Body of pancreas (tissue), 4 donors: ENCODE results near the gene SIGLEC11. TPM values are rescaled to one million over a fixed set of nuclear protein-coding genes. Genes with fewer than 3 reads are reported as not detected.
"Not testable (repeated sequence)": the region's sequence is repeated elsewhere in the genome, so short reads cannot be mapped to it uniquely, and the experiment has no call there.

ENCODE experiments used
- ATAC-seq: fragments of 150-250 bp; one replicate; pipeline ENCODE4 v1.9.1; 2016
- DNase-seq, 4 donors: peaks; one replicate each; pipeline ENCODE4 v3.0.0-alpha.2; 2019
- H3K27ac ChIP-seq, 4 donors: fragments of 200-600 bp; sonication (generic); 1 replicate in 3 of 4; 2 replicates in 1 of 4; pipeline versions ENCODE4 v1.5.1 to v1.6.1; 2016 to 2019; ENCODE audit warnings: mild to moderate bottlenecking in 1 of 4, mixed read lengths in 1 of 4, moderate library complexity in 1 of 4
- H3K27me3 ChIP-seq, 2 donors: fragments of 200-600 bp; sonication (generic); one replicate each; pipeline ENCODE4 v1.6.0; 2016; ENCODE audit warnings: mild to moderate bottlenecking in 1 of 2
- H3K36me3 ChIP-seq, 2 donors: fragments of 200-600 bp; sonication (generic); replicated peaks in 1 of 2; 2 replicates each; pipeline ENCODE4 v1.5.1; 2016; ENCODE audit warnings: low read depth in 2 of 2; ENCODE audit not compliant: insufficient read depth in 1 of 2
- H3K4me1 ChIP-seq: fragments of 200-600 bp; sonication (generic); one replicate; pipeline ENCODE4 v1.6.0; 2016
- H3K4me3 ChIP-seq, 2 donors: fragments of 200-600 bp; sonication (generic); 1 replicate in 1 of 2; 2 replicates in 1 of 2; pipeline ENCODE4 v1.5.1; 2016 to 2019
- H3K9me3 ChIP-seq, 3 donors: fragments of 200-600 bp; sonication (generic); 1 replicate in 2 of 3; 2 replicates in 1 of 3; pipeline ENCODE4 v1.5.1; 2016
- POLR2A ChIP-seq, 3 donors: fragments of 450-650 bp; IDR thresholded peaks; one replicate each; pipeline ENCODE4 v1.6.1; 2016; ENCODE audit warnings: antibody characterized with exemption in 3 of 3, mild to moderate bottlenecking in 2 of 3
- WGBS, 2 donors: methylation state at CpG; one replicate each; pipeline ENCODE4 v1.1.5; 2017; 5-methylcytosine and 5-hydroxymethylcytosine counted together
- intact Hi-C: fragments of 100-400 bp; cut with DNase I; formaldehyde crosslinking; loops from one replicate; pipeline ENCODE4 v1.15.1; 2023
- total RNA-seq, 2 donors: library from RNA; depleted of rRNA; stranded (reverse); fragments of >200 nt; gene quantifications; one replicate each; pipeline ENCODE4 v1.1.0, GENCODE V29; 2016
- TF ChIP-seq, protein P1 (sequence below), 7 experiments: fragments of 450-650 bp in 4 of 7; fragments of 200-600 bp in 3 of 7; sonication (generic) in 3 of 7; IDR thresholded peaks; one replicate each; pipeline ENCODE4 v1.5.1; 2016 to 2019; ENCODE audit warnings: antibody characterized with exemption in 7 of 7

The SIGLEC11 gene
- total RNA-seq, 2 donors from 2014 or later, result 1.3 to 12.5 TPM

GRCh38 chr19:49926515-49926914 is 34.5 kb downstream of the SIGLEC11 start:
- ATAC-seq, result no peak
- no peak overlapping the region for H3K27ac ChIP-seq
- no peak overlapping the region for H3K4me3 ChIP-seq
- H3K27me3 ChIP-seq, result no peaks in the 10 kb centered on the region
- H3K36me3 ChIP-seq, result peaks cover 0 to 6% of the 10 kb centered on the region in 2 donors
- 83 to 90% methylated on average over 10 of the region's 10 CpGs for WGBS, 2 donors
- H3K9me3 ChIP-seq, result no peaks in the 10 kb centered on the region
- intact Hi-C loops, result no loop called here
- H3K4me1 ChIP-seq, result peaks cover 22% of the 10 kb centered on the region
- TF ChIP-seq, protein P1, sequence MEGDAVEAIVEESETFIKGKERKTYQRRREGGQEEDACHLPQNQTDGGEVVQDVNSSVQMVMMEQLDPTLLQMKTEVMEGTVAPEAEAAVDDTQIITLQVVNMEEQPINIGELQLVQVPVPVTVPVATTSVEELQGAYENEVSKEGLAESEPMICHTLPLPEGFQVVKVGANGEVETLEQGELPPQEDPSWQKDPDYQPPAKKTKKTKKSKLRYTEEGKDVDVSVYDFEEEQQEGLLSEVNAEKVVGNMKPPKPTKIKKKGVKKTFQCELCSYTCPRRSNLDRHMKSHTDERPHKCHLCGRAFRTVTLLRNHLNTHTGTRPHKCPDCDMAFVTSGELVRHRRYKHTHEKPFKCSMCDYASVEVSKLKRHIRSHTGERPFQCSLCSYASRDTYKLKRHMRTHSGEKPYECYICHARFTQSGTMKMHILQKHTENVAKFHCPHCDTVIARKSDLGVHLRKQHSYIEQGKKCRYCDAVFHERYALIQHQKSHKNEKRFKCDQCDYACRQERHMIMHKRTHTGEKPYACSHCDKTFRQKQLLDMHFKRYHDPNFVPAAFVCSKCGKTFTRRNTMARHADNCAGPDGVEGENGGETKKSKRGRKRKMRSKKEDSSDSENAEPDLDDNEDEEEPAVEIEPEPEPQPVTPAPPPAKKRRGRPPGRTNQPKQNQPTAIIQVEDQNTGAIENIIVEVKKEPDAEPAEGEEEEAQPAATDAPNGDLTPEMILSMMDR (IDR thresholded peaks at IDR 0.05), result no peak
- no peak for TF ChIP-seq POLR2A (IDR thresholded peaks at IDR 0.05)
- no peak for DNase-seq

DNA sequence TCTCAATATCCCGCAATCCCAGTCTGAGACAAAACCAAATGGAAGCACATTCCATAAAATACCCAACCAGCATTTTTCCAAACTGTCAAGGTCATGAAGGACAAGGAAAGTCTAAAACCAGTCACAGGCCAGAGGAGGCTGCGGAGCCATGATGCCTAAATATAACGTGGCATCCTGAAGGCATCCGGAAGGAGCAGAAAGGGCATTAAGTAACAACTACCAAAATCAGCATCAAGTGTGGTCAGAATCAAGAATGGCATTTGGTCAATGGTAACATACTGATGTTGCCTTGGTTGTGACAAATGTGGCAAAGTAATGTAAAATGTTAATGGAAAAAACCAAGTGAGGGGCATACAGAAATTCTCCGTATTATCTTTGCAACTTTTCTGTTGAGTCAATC is 35.5 kb downstream of the SIGLEC11 start:
- Histone ChIP-seq H3K4me3 (no peak overlapping the region), H3K27ac (no peak overlapping the region), H3K27me3 (no peaks in the 10 kb centered on the region), H3K4me1 (peaks cover 22% of the 10 kb centered on the region), H3K36me3 (peaks cover 0 to 6% of the 10 kb centered on the region in 2 donors), H3K9me3 (no peaks in the 10 kb centered on the region)
- ATAC-seq (no peak), DNase-seq (no peak)
- intact Hi-C loops, result no loop called here
- no peak for TF ChIP-seq POLR2A (IDR thresholded peaks at IDR 0.05)
- TF ChIP-seq, protein P1 (IDR thresholded peaks at IDR 0.05), result no peak
- 94 to 97% methylated on average over 5 of the region's 5 CpGs for WGBS, 2 donors

DNA sequence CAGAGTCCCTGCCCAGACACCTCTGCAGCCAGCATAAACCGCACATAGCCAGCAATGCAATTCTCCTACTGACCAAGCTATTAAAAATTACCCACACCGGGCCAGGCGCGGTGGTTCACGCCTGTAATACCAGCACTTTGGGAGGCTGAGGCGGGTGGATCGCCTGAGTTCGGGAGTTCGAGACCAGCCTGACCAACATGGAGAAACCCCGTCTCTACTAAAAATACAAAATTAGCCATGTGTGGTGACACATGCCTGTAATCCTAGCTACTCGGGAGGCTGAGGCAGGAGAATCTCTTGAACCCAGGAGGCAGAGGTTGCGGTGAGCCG is 36.1 kb downstream of the SIGLEC11 start:
- H3K4me3 ChIP-seq, intact Hi-C loops, H3K36me3 ChIP-seq, H3K9me3 ChIP-seq, H3K27ac ChIP-seq, ATAC-seq, DNase-seq, H3K27me3 ChIP-seq: not testable (repeated sequence)
- WGBS, 2 donors, result 91 to 95% methylated on average over 13 of the region's 13 CpGs
- peaks cover 16% of the 10 kb centered on the region for H3K4me1 ChIP-seq

DNA sequence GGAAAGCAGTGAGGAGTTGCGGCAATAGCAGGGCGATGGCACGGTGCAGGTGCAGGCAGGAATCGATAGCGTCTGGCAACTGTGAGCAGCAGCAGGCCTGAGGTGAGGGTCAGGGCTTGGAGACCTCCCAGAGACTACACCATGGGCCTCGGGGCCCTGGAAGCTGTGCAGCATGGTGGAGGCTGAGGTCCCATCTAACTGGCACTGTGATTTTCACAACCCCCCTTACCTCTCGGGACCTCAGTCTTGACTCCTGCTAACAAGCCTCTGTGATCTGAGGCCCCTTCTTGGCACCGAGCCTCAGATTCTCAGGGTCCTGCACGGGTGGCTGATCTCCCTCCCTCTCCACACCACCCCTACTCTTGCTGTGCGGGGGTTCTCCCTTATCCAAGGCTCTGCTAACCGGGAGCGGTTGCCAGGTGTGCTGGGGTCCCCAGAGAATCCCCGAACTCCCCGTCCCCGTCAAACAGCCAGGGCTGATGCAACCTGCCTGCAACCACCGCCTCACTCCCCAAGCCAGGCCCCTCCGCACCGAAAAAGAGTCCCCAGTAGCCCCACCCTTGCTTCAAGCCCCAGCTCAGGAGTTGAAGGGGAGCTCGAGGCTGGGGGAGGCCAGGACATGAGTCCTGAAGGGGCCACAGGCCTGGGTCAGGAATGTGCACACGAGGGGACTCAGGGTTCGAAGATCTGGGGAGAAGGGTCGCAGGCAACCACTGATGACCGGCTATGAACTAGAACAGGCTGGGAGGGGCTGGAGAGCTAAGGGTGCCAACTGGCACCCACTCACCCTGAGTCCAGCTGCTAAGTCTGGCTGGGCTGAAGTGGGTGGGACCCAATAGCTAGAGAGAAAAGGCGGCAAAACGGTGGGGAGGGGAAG is 36.7 kb downstream of the SIGLEC11 start:
- H3K4me1 ChIP-seq, result peaks cover 15% of the 10 kb centered on the region
- 81 to 91% methylated on average over 19 to 25 of the region's 25 CpGs for WGBS, 2 donors
- TF ChIP-seq, protein P1 (IDR thresholded peaks at IDR 0.05), result no peak
- TF ChIP-seq POLR2A (IDR thresholded peaks at IDR 0.05), result no peak
- DNase-seq (no peak), ATAC-seq (no peak)
- H3K9me3 ChIP-seq, result no peaks in the 10 kb centered on the region
- H3K36me3 ChIP-seq, result peaks cover 0 to 6% of the 10 kb centered on the region in 2 donors
- no peak overlapping the region for H3K27ac ChIP-seq
- H3K27me3 ChIP-seq, result no peaks in the 10 kb centered on the region
- intact Hi-C loops, result no loop called here
- no peak overlapping the region for H3K4me3 ChIP-seq

DNA sequence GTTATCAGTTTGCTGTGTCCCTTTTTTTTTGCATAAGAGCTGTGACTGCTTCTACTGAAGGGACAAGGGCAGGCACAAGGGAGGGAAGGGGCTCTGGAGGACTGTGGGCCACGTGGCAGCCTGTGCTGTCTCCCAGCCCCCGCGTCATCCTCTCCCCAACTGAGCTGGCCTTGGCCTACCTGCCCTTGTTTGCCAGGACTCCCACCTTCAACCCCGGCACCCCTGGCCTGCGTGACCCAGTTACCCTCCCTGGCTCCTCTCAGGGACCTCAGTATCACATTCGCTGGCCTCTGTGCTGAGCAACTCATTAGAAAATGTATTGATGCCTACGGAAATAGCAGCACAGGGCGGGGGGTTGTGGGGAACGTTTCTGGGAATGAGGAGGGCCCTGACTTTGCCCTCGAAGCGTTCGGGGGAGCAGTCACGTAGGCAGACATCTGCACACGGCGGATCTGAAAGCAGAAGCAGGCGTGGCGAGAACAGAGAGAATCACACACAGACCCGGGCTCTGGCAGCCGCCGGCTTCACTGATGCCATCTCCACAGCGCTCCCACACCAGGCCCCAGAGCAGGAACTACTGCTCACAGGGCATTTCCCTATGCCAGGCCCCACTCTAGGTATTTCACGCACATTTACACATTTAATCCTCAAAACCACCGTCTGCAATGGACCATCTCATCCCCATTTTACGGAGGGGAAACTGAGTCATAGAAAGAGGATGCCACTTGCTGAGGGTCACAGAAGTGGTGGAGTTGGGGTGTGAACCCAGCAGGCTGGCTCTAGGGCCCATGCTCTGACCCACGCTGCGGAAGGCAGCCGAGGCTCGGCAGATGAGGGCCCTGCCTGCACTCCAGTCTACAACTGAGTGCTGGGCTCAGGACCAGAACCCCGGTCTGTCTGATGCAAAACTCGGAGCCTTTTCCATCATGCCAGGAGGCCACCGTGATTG is 37.6 kb downstream of the SIGLEC11 start:
- Histone ChIP-seq H3K4me1 (peaks cover 11% of the 10 kb centered on the region), H3K27me3 (no peaks in the 10 kb centered on the region), H3K36me3 (peaks cover 0 to 6% of the 10 kb centered on the region in 2 donors), H3K9me3 (no peaks in the 10 kb centered on the region), H3K27ac (no peak overlapping the region), H3K4me3 (no peak overlapping the region)
- TF ChIP-seq POLR2A (IDR thresholded peaks at IDR 0.05), result no peak
- TF ChIP-seq, protein P1 (IDR thresholded peaks at IDR 0.05), result no peak
- DNase-seq (no peak), ATAC-seq (no peak)
- WGBS, 2 donors, result 83 to 92% methylated on average over 27 to 30 of the region's 31 CpGs
- intact Hi-C loops, result no loop called here
